Hepatocyte (in vitro differentiated cells): Measurements from ENCODE around the gene CBFA2T3.

ENCODE experiments used
- CTCF ChIP-seq: fragments of 200-600 bp; sonication (generic); IDR thresholded peaks from 2 replicates; pipeline ENCODE4 v1.5.1; 2016; ENCODE audit warnings: antibody characterized with exemption, mild to moderate bottlenecking; ENCODE audit not compliant: poor library complexity
- EZH2 ChIP-seq: fragments of 200-600 bp; sonication (generic); IDR thresholded peaks from 2 replicates; pipeline ENCODE4 v1.6.1; 2016; ENCODE audit warnings: antibody characterized with exemption, mild to moderate bottlenecking, borderline replicate concordance
- EZH2phosphoT487 ChIP-seq: fragments of 200-600 bp; sonication (generic); IDR thresholded peaks from one replicate; pipeline ENCODE4 v1.6.1; 2018; ENCODE audit warnings: antibody characterized with exemption, mild to moderate bottlenecking, low read depth, moderate library complexity; ENCODE audit not compliant: unreplicated experiment, severe bottlenecking

GRCh38 chr16:88877564-88878289 lies 99.3 kb downstream of the CBFA2T3 start:
- no peak for TF ChIP-seq CTCF
- TF ChIP-seq EZH2phosphoT487, result no peak
- no peak for TF ChIP-seq EZH2
